ENCODE results near the gene HUWE1.
"Not testable (repeated sequence)": the region's sequence is repeated elsewhere in the genome, so short reads cannot be mapped to it uniquely, and the experiment has no call there.

Gene HUWE1, protein sequence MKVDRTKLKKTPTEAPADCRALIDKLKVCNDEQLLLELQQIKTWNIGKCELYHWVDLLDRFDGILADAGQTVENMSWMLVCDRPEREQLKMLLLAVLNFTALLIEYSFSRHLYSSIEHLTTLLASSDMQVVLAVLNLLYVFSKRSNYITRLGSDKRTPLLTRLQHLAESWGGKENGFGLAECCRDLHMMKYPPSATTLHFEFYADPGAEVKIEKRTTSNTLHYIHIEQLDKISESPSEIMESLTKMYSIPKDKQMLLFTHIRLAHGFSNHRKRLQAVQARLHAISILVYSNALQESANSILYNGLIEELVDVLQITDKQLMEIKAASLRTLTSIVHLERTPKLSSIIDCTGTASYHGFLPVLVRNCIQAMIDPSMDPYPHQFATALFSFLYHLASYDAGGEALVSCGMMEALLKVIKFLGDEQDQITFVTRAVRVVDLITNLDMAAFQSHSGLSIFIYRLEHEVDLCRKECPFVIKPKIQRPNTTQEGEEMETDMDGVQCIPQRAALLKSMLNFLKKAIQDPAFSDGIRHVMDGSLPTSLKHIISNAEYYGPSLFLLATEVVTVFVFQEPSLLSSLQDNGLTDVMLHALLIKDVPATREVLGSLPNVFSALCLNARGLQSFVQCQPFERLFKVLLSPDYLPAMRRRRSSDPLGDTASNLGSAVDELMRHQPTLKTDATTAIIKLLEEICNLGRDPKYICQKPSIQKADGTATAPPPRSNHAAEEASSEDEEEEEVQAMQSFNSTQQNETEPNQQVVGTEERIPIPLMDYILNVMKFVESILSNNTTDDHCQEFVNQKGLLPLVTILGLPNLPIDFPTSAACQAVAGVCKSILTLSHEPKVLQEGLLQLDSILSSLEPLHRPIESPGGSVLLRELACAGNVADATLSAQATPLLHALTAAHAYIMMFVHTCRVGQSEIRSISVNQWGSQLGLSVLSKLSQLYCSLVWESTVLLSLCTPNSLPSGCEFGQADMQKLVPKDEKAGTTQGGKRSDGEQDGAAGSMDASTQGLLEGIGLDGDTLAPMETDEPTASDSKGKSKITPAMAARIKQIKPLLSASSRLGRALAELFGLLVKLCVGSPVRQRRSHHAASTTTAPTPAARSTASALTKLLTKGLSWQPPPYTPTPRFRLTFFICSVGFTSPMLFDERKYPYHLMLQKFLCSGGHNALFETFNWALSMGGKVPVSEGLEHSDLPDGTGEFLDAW (N-terminal part only)

DNA sequence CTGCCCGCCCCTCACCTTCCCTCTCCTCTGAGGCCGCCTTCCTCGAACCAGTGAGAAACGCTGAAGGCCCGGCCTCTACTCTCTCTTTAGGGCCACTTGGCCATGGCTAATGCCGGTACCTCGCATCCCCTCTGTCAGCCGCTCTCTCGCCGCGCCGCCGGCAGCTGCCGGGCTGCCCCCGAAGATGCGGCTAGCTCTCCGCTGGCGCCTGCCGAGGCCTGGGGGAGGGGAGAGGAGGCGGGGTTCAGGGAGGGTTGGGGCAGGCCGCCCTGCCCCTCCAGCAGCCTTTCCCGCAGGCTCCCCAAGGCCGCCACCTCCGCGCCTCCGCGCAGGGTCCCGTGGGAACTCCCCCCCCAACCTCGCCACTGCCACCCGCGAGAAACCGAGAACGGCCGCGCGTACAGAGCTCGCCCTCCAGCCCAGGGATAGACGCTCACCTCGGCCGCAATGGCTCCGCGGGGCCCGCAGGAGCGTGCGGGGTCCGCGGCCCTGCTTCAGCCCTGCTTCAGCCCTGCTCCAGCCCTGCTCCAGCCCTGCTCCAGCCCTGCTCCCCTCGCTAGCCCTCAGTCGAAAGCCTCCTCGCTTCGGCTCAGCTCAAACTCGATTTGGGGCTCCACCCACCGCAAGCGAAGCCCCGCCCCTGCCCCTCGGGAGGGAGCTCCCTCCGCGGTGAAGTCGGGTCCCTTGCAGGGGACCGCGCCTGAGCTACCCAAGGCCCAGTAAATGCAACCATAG is at the start of gene HUWE1:
HUWE1 (minus strand) TSS at position 569 of the 735 bp plus-strand sequence. CDS start 32,612 bp downstream, outside the sequence.
- in situ Hi-C loops (cut with HindIII; ENCODE audit: low sequenced_read_pairs) = no loop called here

DNA sequence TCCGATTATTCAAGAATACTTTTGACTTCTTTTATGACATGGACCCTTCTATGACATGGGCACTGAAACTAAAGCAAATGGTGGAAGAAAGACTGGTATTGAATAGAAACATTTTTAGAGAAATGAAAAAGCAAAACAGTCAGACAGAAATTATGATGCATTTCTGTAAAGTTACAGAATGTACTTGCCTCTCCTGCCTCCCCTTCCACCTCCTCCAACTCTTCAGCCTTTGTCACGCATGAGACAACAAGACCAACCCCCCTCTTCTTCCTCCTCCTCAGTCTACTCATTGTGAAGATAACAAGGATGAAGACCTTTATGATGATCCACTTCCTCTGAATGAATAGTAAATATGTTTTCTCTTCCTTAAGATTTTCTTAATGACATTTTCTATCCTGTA is 46.3 kb upstream of the HUWE1 start:
- in situ Hi-C loops (cut with HindIII; ENCODE audit: low sequenced_read_pairs) = no loop called here

DNA sequence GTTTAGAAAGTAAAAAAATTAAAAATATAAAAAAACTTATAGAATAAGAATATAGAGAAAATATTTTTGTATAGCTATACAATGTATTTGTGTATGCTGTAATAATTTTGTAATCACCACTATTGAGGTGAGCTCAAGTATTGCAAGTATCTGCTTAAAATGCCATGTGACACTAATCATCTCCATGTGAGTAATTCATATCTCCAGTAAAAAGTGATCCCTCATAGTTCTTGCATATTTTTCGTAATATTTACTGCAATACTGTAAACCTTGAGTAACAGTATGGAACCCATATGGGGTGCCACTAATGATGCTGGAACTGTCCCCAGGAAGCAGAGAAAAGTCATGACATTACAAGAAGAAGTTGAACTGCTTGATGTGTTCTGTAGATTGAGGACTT is 43.2 kb upstream of the HUWE1 start:
- in situ Hi-C loops (cut with HindIII; ENCODE audit: low sequenced_read_pairs) = no loop called here

DNA sequence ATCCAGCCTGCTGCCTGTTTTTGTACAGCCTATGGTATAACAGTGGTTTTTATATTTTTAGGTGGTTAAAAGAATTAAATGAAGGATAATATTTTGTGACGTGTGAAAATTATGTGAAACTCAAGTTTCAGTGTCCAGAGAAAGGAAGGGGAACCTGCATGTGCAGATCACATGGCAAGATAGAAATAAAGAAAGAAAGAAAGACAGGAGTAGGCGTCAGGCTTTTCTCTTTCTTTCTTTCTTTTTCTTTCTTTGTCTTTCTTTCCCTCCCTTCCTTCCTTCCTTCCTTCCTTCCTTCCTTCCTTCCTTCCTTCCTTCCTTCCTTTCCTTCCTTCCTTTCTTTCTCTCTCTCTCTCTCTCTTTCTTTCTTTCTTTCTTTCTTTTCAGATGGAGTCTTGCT is 42.0 kb upstream of the HUWE1 start:
- in situ Hi-C loops (cut with HindIII; ENCODE audit: low sequenced_read_pairs) = no loop called here

DNA sequence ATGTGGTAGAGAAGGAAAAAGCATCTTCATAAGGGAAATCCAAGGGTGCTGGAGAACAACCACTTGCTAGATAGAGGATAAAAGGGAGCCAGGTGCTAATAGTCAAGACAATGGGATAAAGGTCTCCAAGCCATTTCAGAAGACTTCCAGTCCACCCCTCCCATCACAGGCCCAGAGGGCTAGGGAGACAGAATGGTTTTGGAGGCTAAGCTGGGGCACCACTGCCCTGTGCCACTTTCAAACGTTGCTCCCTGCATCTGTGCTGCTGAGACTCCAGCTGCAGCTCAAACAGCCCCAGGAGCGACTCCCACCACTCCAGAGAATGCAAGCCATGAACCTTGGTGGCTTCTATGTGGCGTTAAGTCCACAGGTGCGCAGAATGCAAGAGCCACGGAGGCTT is 38.4 kb upstream of the HUWE1 start:
- in situ Hi-C loops (cut with HindIII; ENCODE audit: low sequenced_read_pairs) = no loop called here

DNA sequence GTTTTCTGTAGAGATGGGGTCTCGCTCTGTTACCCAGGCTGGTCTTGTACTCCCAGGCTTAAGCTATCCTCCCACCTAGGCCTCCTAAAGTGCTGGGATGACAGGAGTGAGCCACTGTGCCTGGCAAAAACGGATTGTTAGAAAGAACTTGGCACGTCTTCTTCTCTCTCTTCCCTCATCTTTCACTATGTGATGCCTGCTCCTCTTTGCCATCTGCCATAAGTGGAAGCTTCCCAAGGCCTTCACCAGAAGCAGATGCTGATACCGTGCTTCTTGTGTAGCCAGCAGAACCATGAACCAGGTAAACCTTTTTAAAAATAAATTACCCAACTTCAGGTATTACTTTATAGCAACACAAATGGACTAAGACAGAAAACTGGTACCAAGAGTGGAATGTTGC is 36.9 kb upstream of the HUWE1 start:
- in situ Hi-C loops (cut with HindIII; ENCODE audit: low sequenced_read_pairs) = no loop called here

DNA sequence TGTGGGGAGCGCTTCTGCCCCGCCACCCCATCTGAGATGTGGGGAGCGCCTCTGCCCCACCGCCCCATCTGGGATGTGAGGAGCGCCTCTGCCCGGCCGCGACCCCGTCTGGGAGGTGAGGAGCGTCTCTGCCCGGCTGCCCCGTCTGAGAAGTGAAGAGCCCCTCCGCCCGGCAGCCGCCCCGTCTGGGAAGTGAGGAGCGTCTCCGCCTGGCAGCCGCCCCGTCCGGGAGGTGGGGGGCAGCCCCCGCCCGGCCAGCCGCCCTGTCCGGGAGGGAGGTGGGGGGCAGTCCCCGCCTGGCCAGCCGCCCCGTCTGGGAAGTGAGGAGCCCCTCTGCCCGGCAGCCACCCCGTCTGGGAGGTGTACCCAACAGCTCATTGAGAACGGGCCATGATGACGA is 35.1 kb upstream of the HUWE1 start:
- in situ Hi-C loops (cut with HindIII; ENCODE audit: low sequenced_read_pairs) = not testable (repeated sequence)

DNA sequence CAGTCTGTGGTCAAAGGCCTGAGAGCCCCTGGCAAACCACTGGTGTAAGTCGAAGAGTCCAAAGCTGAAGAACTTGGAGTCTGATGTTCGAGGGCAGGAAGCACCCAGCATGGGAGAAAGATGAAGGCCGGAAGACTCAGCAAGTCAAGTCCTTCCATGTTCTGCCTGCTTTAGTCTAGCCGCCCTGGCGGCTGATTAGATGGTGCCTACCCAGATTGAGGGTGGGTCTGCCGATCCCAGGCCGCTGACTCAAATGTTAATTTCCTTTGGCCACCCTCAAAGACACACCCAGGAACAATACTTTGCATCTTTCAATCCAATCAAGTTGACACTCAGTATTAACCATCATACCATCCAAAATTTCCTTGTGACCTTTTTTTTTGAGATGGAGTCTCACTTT is 33.1 kb upstream of the HUWE1 start:
- in situ Hi-C loops (cut with HindIII; ENCODE audit: low sequenced_read_pairs) = not testable (repeated sequence)

DNA sequence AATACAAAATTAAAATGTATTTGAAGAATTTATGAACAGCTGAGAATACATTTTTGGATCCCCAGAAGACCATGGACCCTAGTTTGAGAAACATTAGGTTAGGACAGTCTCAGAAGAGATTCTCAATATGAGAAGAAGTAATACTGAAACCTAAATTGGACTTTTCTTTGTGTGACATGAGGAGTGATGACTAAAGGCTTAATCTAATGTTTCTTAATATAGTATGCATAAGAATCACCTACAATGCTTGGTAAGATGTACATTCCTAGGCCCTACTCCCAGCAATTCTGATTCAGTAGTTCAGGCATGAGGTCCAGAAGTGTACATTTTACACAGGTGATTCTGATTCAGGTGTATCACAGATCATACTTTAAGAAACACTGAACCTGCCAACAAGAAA is 31.6 kb upstream of the HUWE1 start:
- in situ Hi-C loops (cut with HindIII; ENCODE audit: low sequenced_read_pairs) = no loop called here

DNA sequence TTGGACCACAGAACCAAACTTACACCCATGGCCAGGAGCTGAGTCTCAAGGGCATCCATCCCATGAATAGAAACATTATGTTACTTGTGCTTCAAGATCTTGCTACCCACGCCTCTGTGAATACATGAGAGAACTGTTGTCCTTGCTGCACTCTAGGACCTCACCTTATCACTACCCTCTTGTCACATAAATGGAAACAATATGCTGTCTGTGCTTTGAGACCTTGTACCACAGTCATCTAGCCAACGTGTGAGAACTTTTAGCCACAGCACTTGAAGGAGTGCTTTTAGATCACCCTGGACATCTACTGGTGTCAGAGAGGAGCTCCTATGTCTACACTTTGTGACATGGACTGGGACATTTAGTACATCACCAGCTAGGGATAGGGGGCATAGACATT is 30.7 kb upstream of the HUWE1 start:
- in situ Hi-C loops (cut with HindIII; ENCODE audit: low sequenced_read_pairs) = no loop called here

DNA sequence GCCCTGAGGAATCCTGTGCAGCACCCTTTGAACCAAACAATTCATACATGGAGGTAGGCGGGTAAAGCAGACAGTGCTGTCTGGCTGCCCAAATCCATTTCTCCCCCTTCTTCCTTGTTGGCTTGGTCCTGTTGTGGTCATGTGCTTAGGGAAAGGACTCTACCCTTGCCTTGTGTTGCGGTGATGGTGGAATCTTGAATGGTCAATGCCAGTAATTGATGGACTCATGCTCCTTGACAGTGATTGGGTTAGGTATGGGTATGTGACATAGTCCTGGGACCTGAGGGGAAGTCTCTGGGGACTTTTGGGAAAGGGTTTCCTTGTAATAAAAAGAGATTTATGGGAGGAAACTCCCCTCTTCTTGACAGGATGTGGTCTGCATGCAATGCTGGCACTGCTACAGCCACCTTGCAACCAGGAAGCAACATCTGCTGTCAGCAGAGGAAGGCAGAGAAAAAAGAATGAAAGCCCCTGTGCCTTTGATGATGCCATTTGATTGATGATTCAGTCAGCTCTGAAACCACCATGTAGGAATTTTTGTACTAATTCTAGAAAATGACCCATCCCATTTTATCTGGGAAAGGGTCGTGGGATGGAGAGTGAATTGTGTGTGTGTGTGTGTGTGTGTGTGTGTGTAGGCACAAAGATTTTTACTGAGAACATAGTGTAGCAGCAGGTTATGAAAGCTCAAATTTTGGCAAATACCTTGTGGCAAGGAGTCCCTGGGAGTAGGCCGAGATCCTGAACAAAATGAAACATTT is 30.0 kb upstream of the HUWE1 start:
- in situ Hi-C loops (cut with HindIII; ENCODE audit: low sequenced_read_pairs) = no loop called here

DNA sequence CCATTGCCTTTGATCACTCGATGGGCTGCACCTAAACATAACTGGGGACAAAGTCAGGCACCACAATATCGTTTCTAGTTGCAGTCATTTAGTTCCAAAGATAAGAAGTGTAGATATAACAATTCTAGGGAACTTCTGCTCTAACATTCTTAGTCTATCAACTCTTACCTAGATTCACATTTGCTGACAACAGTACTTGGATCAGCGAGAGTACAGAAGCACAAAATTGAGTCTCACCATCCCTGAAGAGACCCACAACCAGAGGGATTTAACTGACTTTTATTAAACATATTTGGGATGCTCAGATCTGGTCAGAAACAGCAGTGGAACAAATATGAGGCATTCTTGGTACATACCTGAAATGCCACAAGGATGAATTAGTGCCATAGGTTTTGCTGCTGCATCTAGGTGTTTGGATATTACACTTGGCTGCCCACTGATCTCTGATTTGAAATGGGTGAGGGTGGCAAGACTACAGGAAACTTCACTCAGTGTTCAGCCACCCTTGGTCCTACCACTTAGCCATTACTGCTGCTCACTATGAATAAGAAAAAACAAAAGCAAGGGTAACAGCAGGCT is 28.9 kb upstream of the HUWE1 start:
- in situ Hi-C loops (cut with HindIII; ENCODE audit: low sequenced_read_pairs) = no loop called here

DNA sequence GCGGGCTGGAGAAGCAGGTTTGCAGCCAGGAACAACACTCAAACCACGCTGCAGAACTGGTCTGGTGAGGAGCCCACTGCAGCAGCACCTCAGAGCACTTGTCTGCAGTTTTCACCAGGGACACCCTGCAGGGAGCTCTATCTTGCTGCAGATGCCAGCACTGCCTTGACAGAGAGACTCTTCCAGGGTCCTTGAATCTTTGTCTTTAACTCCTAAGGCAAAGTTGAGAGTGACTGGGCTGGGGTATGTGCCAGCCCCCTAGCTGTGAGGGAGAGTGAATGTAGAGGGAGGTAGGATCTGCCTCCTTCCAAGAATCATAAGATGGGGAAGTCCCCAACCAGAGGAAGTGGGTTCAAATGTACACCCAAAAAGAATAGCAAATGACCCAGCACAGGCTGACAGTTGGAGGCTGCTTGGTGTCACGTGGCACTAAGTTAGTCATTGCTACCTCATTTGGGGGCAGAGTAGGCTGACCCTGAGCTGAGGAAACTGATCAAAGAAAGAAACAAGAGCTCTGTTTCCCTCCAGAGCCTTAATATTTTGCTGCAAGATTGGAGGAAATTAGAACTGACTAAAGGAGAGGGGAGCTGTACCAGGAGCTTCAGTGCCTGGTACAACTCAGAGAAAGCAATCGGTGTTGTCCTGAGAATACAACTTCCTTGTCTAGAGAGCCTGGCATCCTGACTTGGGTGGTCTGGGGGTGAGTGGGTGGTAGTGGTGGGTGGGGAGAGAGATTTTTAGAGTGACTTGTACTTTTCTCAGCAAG is 28.2 kb upstream of the HUWE1 start:
- in situ Hi-C loops (cut with HindIII; ENCODE audit: low sequenced_read_pairs) = no loop called here

DNA sequence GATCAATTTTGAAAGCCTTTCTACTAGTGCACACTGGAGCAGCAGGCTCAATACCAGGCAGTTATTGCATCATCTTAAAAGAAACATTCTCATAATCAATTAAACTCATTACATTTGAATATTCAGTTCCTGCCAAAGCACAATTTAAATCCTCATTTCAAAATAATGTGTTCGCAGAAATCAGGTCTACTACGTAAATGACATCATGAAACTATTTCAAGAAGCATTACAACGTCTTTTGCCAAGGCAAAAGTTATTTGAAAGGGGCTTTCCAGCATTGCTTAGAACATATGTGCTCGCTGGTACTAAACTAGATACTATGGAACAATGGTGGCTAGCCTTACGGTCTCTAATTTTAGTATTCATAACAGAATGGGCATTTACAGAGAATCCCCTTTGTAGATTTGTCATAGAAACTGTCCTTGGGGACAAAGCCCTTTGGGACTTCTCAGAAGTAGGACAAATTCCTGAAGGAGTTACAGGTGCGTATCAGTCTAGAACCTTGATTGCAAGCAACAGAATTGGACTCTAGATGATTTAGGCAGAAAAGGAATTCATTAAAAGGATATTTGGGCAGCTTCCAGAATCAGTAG is 27.6 kb upstream of the HUWE1 start:
- in situ Hi-C loops (cut with HindIII; ENCODE audit: low sequenced_read_pairs) = no loop called here

DNA sequence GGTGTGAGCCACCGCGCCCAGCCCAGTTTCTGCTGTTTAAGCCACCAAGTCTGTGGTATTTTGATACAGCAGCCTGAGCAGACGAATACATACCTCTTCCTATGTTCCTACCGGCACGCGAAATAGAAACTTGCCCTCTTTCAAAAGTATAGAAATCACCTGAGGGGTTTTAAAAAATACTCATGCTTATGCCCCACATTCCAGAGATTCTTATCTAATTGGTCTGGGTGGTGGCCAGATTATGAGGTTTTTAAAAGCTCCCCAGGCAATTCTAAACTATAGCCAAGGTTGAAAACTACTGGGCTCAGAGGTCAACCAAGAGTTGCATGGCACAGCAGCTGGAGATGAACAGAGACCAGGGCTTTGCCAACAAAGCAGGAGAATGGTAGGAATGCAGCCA is 24.9 kb upstream of the HUWE1 start:
- in situ Hi-C loops (cut with HindIII; ENCODE audit: low sequenced_read_pairs) = no loop called here

DNA sequence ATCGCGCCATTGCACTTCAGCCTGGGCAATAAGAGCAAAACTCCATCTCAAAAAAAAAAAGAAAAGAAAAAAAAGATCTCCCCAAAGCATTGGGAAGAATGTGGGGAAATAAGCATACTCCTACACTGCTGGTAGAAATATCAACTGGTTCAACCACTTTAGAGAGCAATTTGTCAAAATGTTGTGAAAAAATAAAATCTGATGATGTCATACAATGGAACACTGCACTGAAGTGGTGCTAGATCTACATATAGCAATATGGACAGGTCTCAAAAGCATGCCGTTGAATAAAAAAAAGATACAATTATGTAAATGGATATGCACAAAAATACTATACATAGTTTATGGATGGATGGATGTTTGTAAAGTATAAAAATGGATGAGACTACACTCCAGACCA is 18.3 kb upstream of the HUWE1 start:
- in situ Hi-C loops (cut with HindIII; ENCODE audit: low sequenced_read_pairs) = loop anchor here (5.0 kb wide), 1 partner anchor 92 kb away; no protein-coding TSS in a partner anchor

DNA sequence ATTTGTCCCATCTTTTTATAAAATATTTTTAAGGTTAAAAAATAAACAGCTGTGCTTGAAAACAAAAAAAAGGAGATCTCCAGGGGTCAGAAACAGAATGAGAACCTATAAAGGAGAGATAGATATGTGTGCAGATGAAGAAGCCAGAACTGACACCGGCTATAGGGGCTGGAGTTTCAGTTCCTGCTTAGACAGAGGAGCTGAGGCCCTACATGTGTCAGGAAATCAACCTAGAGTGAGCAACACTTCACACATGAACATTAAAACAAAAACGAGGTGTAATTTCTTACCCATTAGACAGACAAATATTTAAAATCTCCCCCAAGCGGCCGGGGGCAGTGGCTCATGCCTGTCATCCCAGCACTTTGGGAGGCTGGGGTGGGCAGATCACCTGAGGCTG is 17.8 kb upstream of the HUWE1 start:
- in situ Hi-C loops (cut with HindIII; ENCODE audit: low sequenced_read_pairs) = loop anchor here (5.0 kb wide), 1 partner anchor 93 kb away; no protein-coding TSS in a partner anchor

DNA sequence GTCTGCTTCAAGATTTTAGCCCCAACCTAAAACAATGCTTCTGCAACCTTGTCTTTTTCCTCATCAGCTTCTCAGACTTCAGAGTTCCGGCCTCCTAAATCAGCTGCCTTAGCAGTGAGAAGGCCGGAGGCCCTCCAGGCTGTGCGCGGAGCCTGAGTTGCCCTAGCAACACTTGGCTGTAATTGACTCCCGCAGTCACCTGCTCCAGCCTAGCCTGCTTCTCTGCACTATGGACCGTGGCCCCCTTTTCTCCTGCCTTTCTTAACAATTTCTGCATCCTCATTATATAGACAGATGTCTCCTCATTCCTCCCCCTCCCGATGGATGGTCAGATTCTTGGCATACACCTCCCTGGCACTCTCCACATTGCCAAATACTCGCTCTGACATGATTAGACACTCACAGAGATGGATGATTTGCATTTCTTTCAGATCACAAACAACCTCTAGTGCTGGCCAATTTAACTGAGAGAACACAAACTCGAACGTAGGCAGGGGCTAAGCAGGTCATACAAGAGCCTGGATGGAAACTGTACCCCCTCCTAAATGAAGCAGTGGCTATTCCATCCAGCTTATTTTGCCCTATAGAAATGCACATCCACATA is 9.5 kb upstream of the HUWE1 start:
- in situ Hi-C loops (cut with HindIII; ENCODE audit: low sequenced_read_pairs) = no loop called here

Data from endothelial cell of hepatic sinusoid (primary cell).